Subcutaneous abdominal adipose tissue (tissue), 5 donors: Measurements from ENCODE around the gene GSKIP.

Experiments
- H3K27ac ChIP-seq: one replicate; pipeline ENCODE4 v1.7.0; 2013; ENCODE audit warnings: low read depth, mild to moderate bottlenecking, inconsistent platforms, low read length, moderate library complexity
- H3K27me3 ChIP-seq, 5 donors: one replicate each; pipeline ENCODE4 v1.7.0; 2013; ENCODE audit warnings: low read length in 5 of 5, inconsistent platforms in 1 of 5; ENCODE audit not compliant: control insufficient read depth in 5 of 5, insufficient read depth in 4 of 5
- H3K36me3 ChIP-seq, 5 donors: one replicate each; pipeline ENCODE4 v1.7.0; 2013; ENCODE audit warnings: low read length in 5 of 5; ENCODE audit not compliant: control insufficient read depth in 5 of 5, insufficient read depth in 5 of 5
- H3K4me1 ChIP-seq, 5 donors: one replicate each; pipeline ENCODE4 v1.7.0; 2013; ENCODE audit warnings: low read length in 5 of 5, mild to moderate bottlenecking in 3 of 5, moderate library complexity in 1 of 5; ENCODE audit not compliant: control insufficient read depth in 5 of 5, insufficient read depth in 5 of 5
- H3K4me3 ChIP-seq, 5 donors: one replicate each; pipeline ENCODE4 v1.7.0; 2013; ENCODE audit warnings: low read length in 5 of 5, low read depth in 1 of 5
- H3K9ac ChIP-seq, 5 donors: one replicate each; pipeline ENCODE4 v1.7.0; 2013; ENCODE audit warnings: low read length in 5 of 5, mild to moderate bottlenecking in 4 of 5, moderate library complexity in 3 of 5
- H3K9me3 ChIP-seq, 5 donors: one replicate each; pipeline ENCODE4 v1.7.0; 2013; ENCODE audit warnings: low read length in 5 of 5; ENCODE audit not compliant: control insufficient read depth in 5 of 5
- donor health status: healthy.
- donor health status: healthy.
- donor health status: healthy.
- donor health status: healthy.
- donor health status: healthy.

The GSKIP gene

DNA sequence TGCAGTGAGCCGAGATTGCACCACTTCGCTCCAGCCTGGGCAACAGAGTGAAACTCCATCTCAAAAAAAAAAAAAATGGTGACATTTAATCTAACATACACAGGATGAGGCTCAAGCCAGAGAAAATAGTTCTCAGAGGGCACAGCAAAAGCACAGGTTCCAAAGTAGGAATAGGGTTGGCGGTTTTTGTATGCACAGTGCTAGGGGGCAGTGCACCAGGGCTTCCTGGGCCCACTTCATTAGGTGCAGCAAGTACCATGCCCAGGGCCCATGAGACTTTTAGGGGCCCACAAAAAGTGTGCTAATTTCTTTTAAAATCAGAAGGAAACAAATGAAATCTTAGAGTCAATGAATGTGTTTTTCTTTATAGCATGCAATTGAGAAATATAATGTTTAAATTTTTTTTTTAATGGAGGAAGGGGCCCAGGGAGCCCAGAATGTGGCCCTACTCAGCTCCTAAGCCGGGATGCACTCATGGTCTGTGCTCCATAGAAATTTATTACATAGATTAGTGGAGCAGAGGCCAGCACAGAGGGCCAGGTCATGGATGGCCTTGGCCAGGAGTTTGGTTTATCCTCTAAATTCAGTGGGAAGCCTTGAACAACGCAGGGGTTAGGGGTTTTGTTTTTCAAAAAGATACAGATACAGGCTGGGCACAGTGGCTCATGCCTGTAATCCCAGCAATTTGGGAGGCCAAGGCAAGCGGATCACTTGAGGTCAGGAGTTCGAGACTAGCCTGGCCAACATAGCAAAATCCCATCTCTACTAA, 30.9 kb downstream of the GSKIP start:
- Histone ChIP-seq H3K27ac (no peak overlapping the region), H3K27me3 (peaks cover 0 to 3% (median 0%) of the 10 kb centered on the region in 5 donors), H3K4me1 (peaks cover 0 to 16% (median 13%) of the 10 kb centered on the region in 5 donors), H3K9ac (no peak overlapping the region), H3K36me3 (no peaks in the 10 kb centered on the region), H3K9me3 (no peaks in the 10 kb centered on the region), H3K4me3 (no peak overlapping the region)

DNA sequence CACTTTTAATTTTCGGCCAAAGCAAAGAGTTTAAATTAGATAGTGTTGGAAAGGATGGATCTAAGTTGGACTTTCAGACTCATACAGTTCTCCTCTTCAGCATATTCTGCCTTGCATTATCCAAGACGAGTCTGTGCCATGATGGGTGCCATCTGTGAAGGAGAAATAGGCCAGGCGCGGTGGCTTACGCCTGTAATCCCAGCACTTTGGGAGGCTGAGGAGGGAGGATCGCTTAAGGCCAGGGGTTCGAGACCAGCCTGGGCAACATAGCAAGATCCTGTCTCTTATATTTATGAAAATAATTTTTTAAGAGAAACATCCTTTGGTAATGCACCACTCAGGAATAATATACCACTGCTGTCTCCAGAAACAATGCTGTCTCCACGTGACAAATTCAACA, 35.1 kb downstream of the GSKIP start:
- H3K36me3 ChIP-seq: no peaks in the 10 kb centered on the region
- H3K4me3 ChIP-seq: no peak overlapping the region
- no peak overlapping the region for H3K9ac ChIP-seq
- H3K9me3 ChIP-seq: no peaks in the 10 kb centered on the region
- no peak overlapping the region for H3K27ac ChIP-seq
- H3K27me3 ChIP-seq: peaks cover 0 to 8% (median 4%) of the 10 kb centered on the region in 5 donors
- peaks cover 0 to 4% (median 0%) of the 10 kb centered on the region in 5 donors for H3K4me1 ChIP-seq

DNA sequence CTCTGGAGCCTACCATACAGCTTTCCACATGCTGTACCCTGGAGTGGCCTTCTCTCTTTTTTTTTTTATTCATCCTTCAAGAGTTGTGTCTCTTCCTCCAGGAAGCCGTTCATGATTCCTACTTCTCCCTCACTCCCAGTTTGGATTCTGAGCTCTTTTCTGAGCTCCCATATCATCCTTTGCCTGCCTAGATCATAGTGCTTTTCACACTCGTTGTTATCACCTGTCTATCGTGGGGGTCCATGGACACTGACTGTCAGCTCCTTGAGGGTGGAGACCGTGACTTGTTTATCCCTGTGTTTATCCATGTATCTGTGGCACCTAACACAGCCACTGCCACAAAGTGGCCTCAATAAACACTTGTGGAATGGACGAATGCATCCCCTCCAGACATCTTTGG, 35.6 kb downstream of the GSKIP start:
- Histone ChIP-seq H3K9me3 (no peaks in the 10 kb centered on the region), H3K4me3 (no peak overlapping the region), H3K27me3 (peaks cover 0 to 8% (median 4%) of the 10 kb centered on the region in 5 donors), H3K36me3 (no peaks in the 10 kb centered on the region), H3K9ac (no peak overlapping the region), H3K27ac (no peak overlapping the region), H3K4me1 (peaks cover 0 to 5% (median 0%) of the 10 kb centered on the region in 5 donors)

GRCh38 chr14:96399405-96399804, 36.1 kb downstream of the GSKIP start:
- H3K27me3 ChIP-seq: peaks cover 0 to 8% (median 4%) of the 10 kb centered on the region in 5 donors
- no peaks in the 10 kb centered on the region for H3K9me3 ChIP-seq
- peaks cover 0 to 5% (median 0%) of the 10 kb centered on the region in 5 donors for H3K4me1 ChIP-seq
- H3K27ac ChIP-seq: no peak overlapping the region
- H3K4me3 ChIP-seq: no peak overlapping the region
- no peak overlapping the region for H3K9ac ChIP-seq
- no peaks in the 10 kb centered on the region for H3K36me3 ChIP-seq

DNA sequence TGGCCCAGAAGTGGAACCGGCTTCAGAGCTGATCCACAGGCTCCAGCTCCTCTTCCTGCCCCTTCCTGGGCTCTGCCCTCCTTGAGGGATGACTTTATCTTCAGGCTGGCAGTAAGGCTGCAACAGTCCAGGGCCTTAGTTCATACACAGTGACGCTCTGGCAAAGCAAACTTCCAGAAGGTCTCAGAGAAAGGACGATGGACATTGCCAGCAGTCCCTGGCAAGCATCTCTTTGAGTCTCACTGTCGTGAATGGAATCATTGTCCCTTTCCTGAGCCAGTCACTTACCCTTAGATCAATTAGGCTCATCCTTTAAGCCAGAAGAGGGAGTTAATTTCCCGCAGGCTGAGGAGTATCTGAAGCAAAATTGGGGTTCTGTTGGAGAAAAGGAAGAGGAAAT, 37.2 kb downstream of the GSKIP start:
- no peak overlapping the region for H3K4me3 ChIP-seq
- peaks cover 0 to 5% (median 0%) of the 10 kb centered on the region in 5 donors for H3K4me1 ChIP-seq
- no peaks in the 10 kb centered on the region for H3K9me3 ChIP-seq
- peaks cover 0 to 8% (median 4%) of the 10 kb centered on the region in 5 donors for H3K27me3 ChIP-seq
- no peaks in the 10 kb centered on the region for H3K36me3 ChIP-seq
- H3K9ac ChIP-seq: no peak overlapping the region
- no peak overlapping the region for H3K27ac ChIP-seq

DNA sequence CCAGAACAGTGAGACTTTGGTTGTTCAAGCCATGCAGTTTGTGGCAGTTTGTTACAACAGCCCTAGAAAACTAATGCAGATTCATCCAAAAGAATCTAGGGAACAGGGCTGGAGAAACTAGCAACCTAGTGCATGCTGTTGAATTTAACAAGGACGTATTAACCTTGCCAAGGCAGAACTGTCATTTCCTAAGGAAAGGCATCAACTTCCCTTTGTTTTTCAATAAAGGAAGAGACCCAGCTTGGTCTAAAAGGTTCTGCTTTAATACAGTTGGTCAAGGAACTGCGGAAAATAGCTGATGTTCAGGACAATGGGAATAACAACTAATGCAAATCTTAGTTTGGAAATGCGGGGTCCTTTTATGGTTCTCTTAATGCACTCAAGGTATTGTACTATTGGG, 40.1 kb downstream of the GSKIP start:
- Histone ChIP-seq H3K36me3 (no peaks in the 10 kb centered on the region), H3K4me1 (peaks cover 0 to 5% (median 0%) of the 10 kb centered on the region in 5 donors), H3K9me3 (no peaks in the 10 kb centered on the region), H3K27me3 (peaks cover 0 to 8% (median 6%) of the 10 kb centered on the region in 5 donors), H3K4me3 (no peak overlapping the region), H3K9ac (no peak overlapping the region), H3K27ac (no peak overlapping the region)

- Histone ChIP-seq H3K36me3 (no peaks in the 10 kb centered on the region), H3K9ac (no peak overlapping the region), H3K27me3 (peaks cover 0 to 6% (median 0%) of the 10 kb centered on the region in 5 donors), H3K4me3 (no peak overlapping the region), H3K4me1 (peaks cover 0 to 5% (median 0%) of the 10 kb centered on the region in 5 donors), H3K27ac (no peak overlapping the region), H3K9me3 (no peaks in the 10 kb centered on the region)
These were observed 42.4 kb downstream of the GSKIP start for GRCh38 chr14:96405677-96406076.

- no peak overlapping the region for H3K9ac ChIP-seq
- H3K36me3 ChIP-seq: no peaks in the 10 kb centered on the region
- H3K27me3 ChIP-seq: peaks cover 0 to 2% (median 0%) of the 10 kb centered on the region in 5 donors
- H3K4me3 ChIP-seq: no peak overlapping the region
- H3K4me1 ChIP-seq: peaks cover 0 to 5% (median 0%) of the 10 kb centered on the region in 5 donors
- no peak overlapping the region for H3K27ac ChIP-seq
- H3K9me3 ChIP-seq: no peaks in the 10 kb centered on the region
These were observed 44.7 kb downstream of the GSKIP start for GRCh38 chr14:96407935-96408570.

- H3K27me3 ChIP-seq: peaks cover 0 to 2% (median 0%) of the 10 kb centered on the region in 5 donors
- no peak overlapping the region for H3K9ac ChIP-seq
- H3K4me3 ChIP-seq: no peak overlapping the region
- H3K36me3 ChIP-seq: no peaks in the 10 kb centered on the region
- H3K27ac ChIP-seq: no peak overlapping the region
- no peaks in the 10 kb centered on the region for H3K4me1 ChIP-seq
- H3K9me3 ChIP-seq: no peaks in the 10 kb centered on the region
These were observed 45.3 kb downstream of the GSKIP start for GRCh38 chr14:96408608-96409007.

- Histone ChIP-seq H3K9ac (no peak overlapping the region), H3K4me1 (no peaks in the 10 kb centered on the region), H3K27ac (no peak overlapping the region), H3K4me3 (no peak overlapping the region), H3K9me3 (no peaks in the 10 kb centered on the region), H3K36me3 (no peaks in the 10 kb centered on the region), H3K27me3 (peaks cover 0 to 2% (median 0%) of the 10 kb centered on the region in 5 donors)
These were observed 46.4 kb downstream of the GSKIP start for GRCh38 chr14:96409701-96410100.
